H9 (cell line): ENCODE data around the gene HS6ST2. TPM values are rescaled to one million over a fixed set of nuclear protein-coding genes. Genes with fewer than 3 reads are reported as not detected.

Experiments used
- DNase-seq: peaks from one replicate; pipeline ENCODE4 v3.0.0-alpha.2; 2017
- H2AFZ ChIP-seq: one replicate; pipeline ENCODE4 v1.6.1; 2013; ENCODE audit warnings: mild to moderate bottlenecking, low read length, control low read depth, moderate library complexity
- H2AK5ac ChIP-seq: 2 replicates; pipeline ENCODE4 v1.6.1; 2013; ENCODE audit warnings: low read length, control low read depth, mixed read lengths; ENCODE audit not compliant: insufficient read length
- H2BK120ac ChIP-seq: one replicate; pipeline ENCODE4 v1.6.1; 2013; ENCODE audit warnings: low read depth, mild to moderate bottlenecking, low read length, control low read depth, inconsistent platforms; ENCODE audit not compliant: poor library complexity, severe bottlenecking
- H2BK12ac ChIP-seq: 2 replicates; pipeline ENCODE4 v1.6.1; 2013; ENCODE audit warnings: low read length, control low read depth, mixed read lengths, low read depth; ENCODE audit not compliant: insufficient read length
- H2BK15ac ChIP-seq: 2 replicates; pipeline ENCODE4 v1.6.1; 2013; ENCODE audit warnings: low read depth, low read length, control low read depth
- H2BK20ac ChIP-seq: one replicate; pipeline ENCODE4 v1.6.1; 2013; ENCODE audit warnings: low read depth, mild to moderate bottlenecking, low read length, control low read depth, inconsistent platforms; ENCODE audit not compliant: poor library complexity, severe bottlenecking
- H2BK5ac ChIP-seq: 2 replicates; pipeline ENCODE4 v1.6.1; 2013; ENCODE audit warnings: low read length, control low read depth, mixed read lengths; ENCODE audit not compliant: insufficient read length
- H3K14ac ChIP-seq: 2 replicates; pipeline ENCODE4 v1.6.1; 2013; ENCODE audit warnings: low read length, control low read depth; ENCODE audit not compliant: insufficient read depth
- H3K18ac ChIP-seq: 2 replicates; pipeline ENCODE4 v1.6.1; 2013; ENCODE audit warnings: low read depth, mild to moderate bottlenecking, mixed read lengths, low read length, control low read depth; ENCODE audit not compliant: insufficient read length
- H3K23ac ChIP-seq: 2 replicates; pipeline ENCODE4 v1.6.1; 2013; ENCODE audit warnings: low read length, control low read depth, mixed read lengths, low read depth; ENCODE audit not compliant: insufficient read length
- H3K23me2 ChIP-seq: 2 replicates; pipeline ENCODE4 v1.6.1; 2013; ENCODE audit warnings: low read depth, mild to moderate bottlenecking, mixed read lengths, low read length, control low read depth; ENCODE audit not compliant: insufficient read length, poor library complexity, severe bottlenecking
- H3K27ac ChIP-seq: 2 replicates; pipeline ENCODE4 v1.5.1; 2013; ENCODE audit warnings: low read length, control low read depth, mixed read lengths, low read depth; ENCODE audit not compliant: insufficient read length
- H3K27me3 ChIP-seq: 2 replicates; pipeline ENCODE4 v1.6.1; 2013; ENCODE audit warnings: low read length, control low read depth, inconsistent platforms; ENCODE audit not compliant: insufficient read depth
- H3K4ac ChIP-seq: 2 replicates; pipeline ENCODE4 v1.6.1; 2013; ENCODE audit warnings: low read depth, mild to moderate bottlenecking, control low read depth, inconsistent platforms, low read length, moderate library complexity
- H3K4me1 ChIP-seq: 2 replicates; pipeline ENCODE4 v1.6.1; 2013; ENCODE audit warnings: low read length, control low read depth, inconsistent platforms; ENCODE audit not compliant: insufficient read depth
- H3K4me2 ChIP-seq: 2 replicates; pipeline ENCODE4 v1.6.1; 2013; ENCODE audit warnings: low read length, control low read depth, mixed read lengths; ENCODE audit not compliant: insufficient read length, insufficient read depth
- H3K56ac ChIP-seq: 2 replicates; pipeline ENCODE4 v1.6.1; 2013; ENCODE audit warnings: low read depth, mild to moderate bottlenecking, mixed read lengths, low read length, control low read depth; ENCODE audit not compliant: insufficient read length
- H3K79me1 ChIP-seq: 2 replicates; pipeline ENCODE4 v1.6.1; 2013; ENCODE audit warnings: low read depth, mild to moderate bottlenecking, moderate library complexity, low read length, control low read depth, inconsistent platforms; ENCODE audit not compliant: insufficient read depth, poor library complexity, severe bottlenecking
- H3K79me2 ChIP-seq: 2 replicates; pipeline ENCODE4 v1.6.1; 2013; ENCODE audit warnings: low read length, control low read depth, inconsistent platforms; ENCODE audit not compliant: insufficient read depth
- H3K9ac ChIP-seq: 2 replicates; pipeline ENCODE4 v1.6.1; 2013; ENCODE audit warnings: low read length, control low read depth, mixed read lengths; ENCODE audit not compliant: insufficient read length; ENCODE audit errors: extremely low read depth
- H3K9me3 ChIP-seq: one replicate; pipeline ENCODE4 v1.6.1; 2013; ENCODE audit warnings: low read depth, low read length, inconsistent platforms; ENCODE audit not compliant: control insufficient read depth
- H3T11ph ChIP-seq: one replicate; pipeline ENCODE4 v1.6.1; 2013; ENCODE audit warnings: mild to moderate bottlenecking, low read length, control low read depth, inconsistent platforms
- H4K20me1 ChIP-seq: one replicate; pipeline ENCODE4 v1.6.1; 2013; ENCODE audit not compliant: control insufficient read depth, insufficient read length, insufficient read depth
- H4K5ac ChIP-seq: 2 replicates; pipeline ENCODE4 v1.6.1; 2013; ENCODE audit warnings: low read depth, mild to moderate bottlenecking, mixed read lengths, low read length, control low read depth; ENCODE audit not compliant: insufficient read length
- H4K8ac ChIP-seq: replicated peaks from 2 replicates; pipeline ENCODE4 v1.6.1; 2013; ENCODE audit warnings: low read length, control low read depth, mixed read lengths, low read depth; ENCODE audit not compliant: insufficient read length
- H4K91ac ChIP-seq: 2 replicates; pipeline ENCODE4 v1.6.1; 2013; ENCODE audit warnings: low read depth, mild to moderate bottlenecking, moderate library complexity, mixed read lengths, low read length, control low read depth; ENCODE audit not compliant: insufficient read length
- H3K27ac Mint-ChIP-seq, 3 experiments: 2 replicates in 2 of 3; 3 replicates in 1 of 3; pipeline ENCODE4 v1.8.0; 2020 to 2021; ENCODE audit warnings: mixed read lengths in 3 of 3, mild to moderate bottlenecking in 1 of 3, moderate library complexity in 1 of 3
- H3K27me3 Mint-ChIP-seq: 2 replicates; pipeline ENCODE4 v1.8.0; 2021; ENCODE audit warnings: low read depth, mild to moderate bottlenecking, moderate library complexity, mixed read lengths
- H3K36me3 Mint-ChIP-seq, 3 experiments: 2 replicates in 2 of 3; 3 replicates in 1 of 3; pipeline ENCODE4 v1.8.0; 2020 to 2021; ENCODE audit warnings: low read depth in 3 of 3, mixed read lengths in 3 of 3; ENCODE audit not compliant: insufficient read depth in 1 of 3
- H3K4me1 Mint-ChIP-seq, 2 experiments: 2 replicates each; pipeline ENCODE4 v1.8.0; 2020; ENCODE audit warnings: mixed read lengths in 2 of 2
- H3K4me3 Mint-ChIP-seq, 2 experiments: 2 replicates in 1 of 2; 3 replicates in 1 of 2; pipeline ENCODE4 v1.8.0; 2020 to 2021; ENCODE audit warnings: mild to moderate bottlenecking in 2 of 2, mixed read lengths in 2 of 2, moderate library complexity in 1 of 2
- H3K9me3 Mint-ChIP-seq, 2 experiments: 2 replicates in 1 of 2; 3 replicates in 1 of 2; pipeline ENCODE4 v1.8.0; 2020; ENCODE audit warnings: mild to moderate bottlenecking in 2 of 2, mixed read lengths in 2 of 2, moderate library complexity in 1 of 2
- CTCF ChIP-seq: fragments of 200-600 bp; sonication (generic); conservative IDR thresholded peaks from 3 replicates; pipeline ENCODE4 v1.8.0; 2021; ENCODE audit warnings: antibody characterized with exemption, mild to moderate bottlenecking
- WGBS: extraction: QIAGEN DNeasy Blood & Tissue Kit; methylation state at CpG from one replicate; pipeline ENCODE4 v1.1.7; 2013; ENCODE audit warnings: missing lambda C conversion rate, low lambda C conversion rate, mixed read lengths; ENCODE audit not compliant: insufficient read length; ENCODE audit errors: extremely low coverage; 5-methylcytosine and 5-hydroxymethylcytosine counted together
- total RNA-seq: library from RNA; stranded (reverse); gene quantifications from 2 replicates; pipeline ENCODE4 v1.2.1, GENCODE V29; 2021

HS6ST2 gene
- total RNA-seq, 1 experiment from 2014 or later: 4.8 TPM

- peaks cover 11 to 14% of the 10 kb centered on the region in 2 experiments for H3K9me3 Mint-ChIP-seq
- no peak overlapping the region for H2BK20ac ChIP-seq
- no peak for DNase-seq
Observed at GRCh38 chrX:132676102-132676501, 282.3 kb downstream of the HS6ST2 start.

More at GRCh38 chrX:132676102-132676501, 282.3 kb downstream of the HS6ST2 start:
- H3K23ac ChIP-seq: no peak overlapping the region
- H3K4me2 ChIP-seq: no peak overlapping the region
- no CpG with 5 or more reads among the region's 3 CpGs for WGBS
- peaks cover 9 to 16% (median 13%) of the 10 kb centered on the region in 3 experiments for H3K36me3 Mint-ChIP-seq
- H3K23me2 ChIP-seq: no peaks in the 10 kb centered on the region
- H3K9me3 ChIP-seq: no peaks in the 10 kb centered on the region
- no peak overlapping the region for H2BK5ac ChIP-seq
- H2BK12ac ChIP-seq: no peak overlapping the region
- H3K79me2 ChIP-seq: no peaks in the 10 kb centered on the region
- H3K56ac ChIP-seq: no peak overlapping the region
- peaks cover 49 to 66% of the 10 kb centered on the region in 2 experiments for H3K4me1 Mint-ChIP-seq
- no peak overlapping the region for H3K4me3 Mint-ChIP-seq
- H2BK15ac ChIP-seq: no peak overlapping the region
- H4K91ac ChIP-seq: no peak overlapping the region
- TF ChIP-seq CTCF: peak; percentile 51
- no peaks in the 10 kb centered on the region for H3K79me1 ChIP-seq
- peaks cover 40% of the 10 kb centered on the region; the same call in 1 of the 2 replicates for H3K27me3 ChIP-seq
- H3K27ac ChIP-seq: no peak overlapping the region
- H2BK120ac ChIP-seq: no peak overlapping the region
- no peak overlapping the region for H3K9ac ChIP-seq
- H4K20me1 ChIP-seq: no peaks in the 10 kb centered on the region
- H4K8ac ChIP-seq: no peak overlapping the region
- H3K27me3 Mint-ChIP-seq: peaks cover 93% of the 10 kb centered on the region
- no peak overlapping the region for H3K18ac ChIP-seq
- peak overlapping the region in 1 of 3 experiments; percentile 23; a peak in 2 of 7 replicates for H3K27ac Mint-ChIP-seq
- peaks cover 5% of the 10 kb centered on the region for H3K4me1 ChIP-seq
- H4K5ac ChIP-seq: no peak overlapping the region
- no peak overlapping the region for H2AFZ ChIP-seq
- H3K14ac ChIP-seq: no peak overlapping the region
- no peak overlapping the region for H3T11ph ChIP-seq
- no peak overlapping the region for H2AK5ac ChIP-seq
- H3K4ac ChIP-seq: no peak overlapping the region
